ENCODE measurements around the gene ALG2.
"Not testable (repeated sequence)": the region's sequence is repeated elsewhere in the genome, so short reads cannot be mapped to it uniquely, and the experiment has no call there.

Gene ALG2

GRCh38 chr9:99221621-99222415 is at the start of gene ALG2, which contains the start of gene SEC61B:
TSS of gene ALG2 (minus strand) at chr9:99221942. CDS start at chr9:99221894, 48 bp downstream.
TSS of gene SEC61B (plus strand) at chr9:99222282. CDS start at chr9:99222364, 82 bp downstream.
- DNase-seq = peak; percentile 92 to 94

GRCh38 chr9:99270491-99270890 is 48.7 kb upstream of the ALG2 start:
- DNase-seq = no peak

GRCh38 chr9:99269416-99269815 is 47.7 kb upstream of the ALG2 start:
- DNase-seq = no peak

- DNase-seq = peak; percentile 58 to 64
These were observed 44.7 kb upstream of the ALG2 start for GRCh38 chr9:99266255-99267023.

GRCh38 chr9:99265691-99266090 is 43.9 kb upstream of the ALG2 start:
- DNase-seq = no peak

GRCh38 chr9:99264070-99264680 is 42.4 kb upstream of the ALG2 start:
- no peak for DNase-seq

- no peak for DNase-seq
These were observed 41.2 kb upstream of the ALG2 start for GRCh38 chr9:99262949-99263418.

GRCh38 chr9:99261923-99262322 is 40.2 kb upstream of the ALG2 start:
- no peak for DNase-seq

GRCh38 chr9:99259231-99259918 is 37.6 kb upstream of the ALG2 start:
- DNase-seq = peak; percentile 36 to 39

GRCh38 chr9:99257723-99258389 is 36.1 kb upstream of the ALG2 start:
- DNase-seq = no peak

GRCh38 chr9:99255651-99256050 is 33.9 kb upstream of the ALG2 start:
- no peak for DNase-seq

GRCh38 chr9:99253772-99254431 is 32.2 kb upstream of the ALG2 start:
- peak; percentile 43 to 47 for DNase-seq

GRCh38 chr9:99253134-99253533 is 31.4 kb upstream of the ALG2 start:
- no peak for DNase-seq

GRCh38 chr9:99251157-99251556 is 29.4 kb upstream of the ALG2 start:
- no peak for DNase-seq

- no peak for DNase-seq
These were observed 27.9 kb upstream of the ALG2 start for GRCh38 chr9:99249619-99250018.

- DNase-seq = no peak
These were observed 22.9 kb upstream of the ALG2 start for GRCh38 chr9:99244344-99245260.

GRCh38 chr9:99241106-99241505 is 19.4 kb upstream of the ALG2 start:
- no peak for DNase-seq

GRCh38 chr9:99239341-99240060 is 17.8 kb upstream of the ALG2 start:
- no peak for DNase-seq

- DNase-seq = no peak
These were observed 16.6 kb upstream of the ALG2 start for GRCh38 chr9:99238331-99238730.

GRCh38 chr9:99237849-99238248 is 16.1 kb upstream of the ALG2 start:
- DNase-seq = not testable (repeated sequence)
